NT2/D1 (cell line): Measurements from ENCODE around the gene ROR2.

ENCODE experiments used
- SUZ12 ChIP-seq: IDR thresholded peaks from 2 replicates; pipeline ENCODE4 v1.6.1; 2011; ENCODE audit not compliant: insufficient read length, insufficient read depth; ENCODE audit errors: extremely low read depth
- YY1 ChIP-seq: IDR thresholded peaks from 2 replicates; pipeline ENCODE4 v1.6.1; 2011; ENCODE audit not compliant: insufficient read length, insufficient read depth
- ZNF274 ChIP-seq: IDR thresholded peaks from 2 replicates; pipeline ENCODE4 v1.6.1; 2011; ENCODE audit warnings: mild to moderate bottlenecking, low read depth, low read length

GRCh38 chr9:91820126-91820750, 129.8 kb downstream of the ROR2 start:
- TF ChIP-seq YY1 (no peak), ZNF274 (no peak), SUZ12 (no peak)
